ENCODE data around the gene AMD1. TPM values are rescaled to one million over a fixed set of nuclear protein-coding genes. Genes with fewer than 3 reads are reported as not detected.

The AMD1 gene
- total RNA-seq, 1 donor from 2014 or later, result 170 TPM

DNA sequence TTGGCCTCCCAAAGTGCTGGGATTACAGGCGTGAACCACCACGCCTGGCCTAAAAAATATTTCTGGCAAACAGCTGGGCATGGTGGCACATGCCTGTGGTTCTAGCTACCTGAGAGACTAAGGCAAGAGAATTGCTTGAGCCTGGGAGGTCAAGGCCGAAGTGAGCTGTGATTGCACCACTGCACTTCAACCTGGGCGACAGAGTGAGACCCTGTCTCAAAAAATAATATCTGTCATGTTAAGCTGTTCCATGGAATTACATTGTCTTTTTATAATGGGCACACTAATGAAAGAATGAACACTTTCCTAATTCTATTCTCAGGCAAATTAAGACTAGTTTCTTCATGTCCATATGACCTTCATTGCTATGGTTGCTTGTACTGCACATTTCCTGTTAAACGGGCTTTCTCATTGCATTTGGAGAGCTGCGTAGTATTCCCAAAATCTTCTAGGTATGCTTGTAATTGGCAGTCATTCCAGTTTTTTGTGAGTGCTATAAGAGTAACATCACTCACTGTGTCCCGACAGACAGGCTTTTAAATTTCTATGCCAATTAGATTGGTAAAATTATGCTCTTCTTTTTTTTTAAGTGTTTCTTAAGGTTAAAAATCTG, 12.1 kb downstream of the AMD1 start:
- no peak overlapping the region for H3K4me3 ChIP-seq (ENCODE audit: low read depth, low read length)
- FAIRE-seq (no peak), DNase-seq (ENCODE audit: low read depth) (no peak)
- H3K36me3 ChIP-seq (ENCODE audit: control insufficient read depth, insufficient read depth, low read length), result peaks cover 6% of the 10 kb centered on the region
- H3K27me3 ChIP-seq (ENCODE audit: control insufficient read depth, insufficient read depth, low read length), result no peaks in the 10 kb centered on the region
- TF ChIP-seq, protein P1, sequence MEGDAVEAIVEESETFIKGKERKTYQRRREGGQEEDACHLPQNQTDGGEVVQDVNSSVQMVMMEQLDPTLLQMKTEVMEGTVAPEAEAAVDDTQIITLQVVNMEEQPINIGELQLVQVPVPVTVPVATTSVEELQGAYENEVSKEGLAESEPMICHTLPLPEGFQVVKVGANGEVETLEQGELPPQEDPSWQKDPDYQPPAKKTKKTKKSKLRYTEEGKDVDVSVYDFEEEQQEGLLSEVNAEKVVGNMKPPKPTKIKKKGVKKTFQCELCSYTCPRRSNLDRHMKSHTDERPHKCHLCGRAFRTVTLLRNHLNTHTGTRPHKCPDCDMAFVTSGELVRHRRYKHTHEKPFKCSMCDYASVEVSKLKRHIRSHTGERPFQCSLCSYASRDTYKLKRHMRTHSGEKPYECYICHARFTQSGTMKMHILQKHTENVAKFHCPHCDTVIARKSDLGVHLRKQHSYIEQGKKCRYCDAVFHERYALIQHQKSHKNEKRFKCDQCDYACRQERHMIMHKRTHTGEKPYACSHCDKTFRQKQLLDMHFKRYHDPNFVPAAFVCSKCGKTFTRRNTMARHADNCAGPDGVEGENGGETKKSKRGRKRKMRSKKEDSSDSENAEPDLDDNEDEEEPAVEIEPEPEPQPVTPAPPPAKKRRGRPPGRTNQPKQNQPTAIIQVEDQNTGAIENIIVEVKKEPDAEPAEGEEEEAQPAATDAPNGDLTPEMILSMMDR (IDR thresholded peaks at IDR 0.05; ENCODE audit: insufficient read depth, low read length, severe bottlenecking), result no peak

DNA sequence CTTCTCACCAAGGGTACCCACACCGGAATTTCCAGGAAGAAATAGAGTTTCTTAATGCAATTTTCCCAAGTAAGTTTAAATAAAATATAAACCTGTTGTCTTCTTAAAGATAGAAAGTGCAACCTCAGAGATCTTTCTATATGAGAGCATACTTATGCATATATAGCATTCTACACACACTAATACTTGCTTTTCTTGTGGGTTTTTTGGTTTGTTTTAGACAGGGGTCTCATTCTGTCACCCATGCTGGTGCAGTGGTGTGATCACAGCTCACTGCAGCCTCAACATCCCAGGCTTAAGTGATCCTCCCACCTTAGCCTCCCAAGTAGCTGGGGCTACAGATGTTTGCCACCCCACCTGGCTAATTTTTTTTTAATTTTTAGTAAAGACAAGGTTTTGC, 15.7 kb downstream of the AMD1 start:
- Histone ChIP-seq H3K36me3 (ENCODE audit: control insufficient read depth, insufficient read depth, low read length) (peaks cover 15% of the 10 kb centered on the region), H3K27me3 (ENCODE audit: control insufficient read depth, insufficient read depth, low read length) (no peaks in the 10 kb centered on the region), H3K4me3 (ENCODE audit: low read depth, low read length) (no peak overlapping the region)
- DNase-seq (ENCODE audit: low read depth), result no peak
- TF ChIP-seq, protein P1 (IDR thresholded peaks at IDR 0.05; ENCODE audit: insufficient read depth, low read length, severe bottlenecking), result no peak
- no peak for FAIRE-seq

DNA sequence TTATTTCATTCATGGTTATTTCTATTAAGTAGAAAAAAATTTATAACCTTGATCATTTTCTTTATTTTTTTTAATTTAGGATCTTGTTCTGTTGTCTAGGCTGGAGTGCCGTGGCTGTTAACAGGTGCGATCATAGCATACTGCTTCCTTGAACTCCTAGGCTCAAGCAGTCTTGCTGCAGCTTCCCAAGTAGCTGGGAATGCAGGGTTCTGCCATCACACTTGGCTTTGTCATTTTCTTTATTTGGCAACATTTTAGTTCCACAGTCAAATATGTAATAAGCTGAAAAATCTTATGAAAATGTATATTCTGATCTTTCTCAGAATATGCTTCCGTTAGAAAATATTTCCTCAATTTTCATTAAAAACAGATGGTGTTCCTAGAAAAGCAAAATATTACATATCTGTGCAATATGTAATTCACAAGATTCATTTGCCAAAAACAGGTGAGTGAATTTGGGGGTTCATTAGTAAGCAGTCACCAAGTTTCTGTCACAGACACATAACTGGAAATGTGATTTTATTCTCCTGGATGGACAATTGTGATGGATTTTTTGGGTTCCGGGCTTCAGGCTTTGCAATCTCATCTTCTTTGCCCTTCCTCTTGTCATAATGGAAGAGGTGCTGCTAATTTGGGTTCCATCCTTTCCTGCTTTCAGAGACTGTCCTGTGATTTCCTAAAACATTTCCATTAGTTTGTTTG, 21.5 kb downstream of the AMD1 start:
- no peak for FAIRE-seq
- DNase-seq (ENCODE audit: low read depth), result no peak
- Histone ChIP-seq H3K4me3 (ENCODE audit: low read depth, low read length) (no peak overlapping the region), H3K36me3 (ENCODE audit: control insufficient read depth, insufficient read depth, low read length) (peaks cover 14% of the 10 kb centered on the region), H3K27me3 (ENCODE audit: control insufficient read depth, insufficient read depth, low read length) (no peaks in the 10 kb centered on the region)
- TF ChIP-seq, protein P1 (IDR thresholded peaks at IDR 0.05; ENCODE audit: insufficient read depth, low read length, severe bottlenecking), result no peak

DNA sequence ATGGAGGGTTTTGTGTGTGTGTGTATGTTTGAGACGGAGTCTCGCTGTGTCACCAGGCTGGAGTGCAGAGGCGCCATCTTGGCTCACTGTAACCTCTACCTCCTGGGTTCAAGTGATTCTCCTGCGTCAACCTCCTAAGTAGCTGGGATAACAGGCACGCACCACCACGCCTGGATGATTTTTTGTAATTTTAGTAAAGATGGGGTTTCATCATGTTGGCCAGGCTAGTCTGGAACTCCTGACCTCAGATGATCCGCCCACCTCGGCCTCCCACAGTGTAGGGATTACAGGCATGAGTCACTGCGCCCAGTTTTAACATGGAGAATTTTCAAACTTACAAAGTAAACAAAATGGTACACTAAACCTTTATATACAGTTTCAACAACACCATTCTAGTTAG, 22.8 kb downstream of the AMD1 start:
- peaks cover 8% of the 10 kb centered on the region for H3K36me3 ChIP-seq (ENCODE audit: control insufficient read depth, insufficient read depth, low read length)
- no peaks in the 10 kb centered on the region for H3K27me3 ChIP-seq (ENCODE audit: control insufficient read depth, insufficient read depth, low read length)
- H3K4me3 ChIP-seq (ENCODE audit: low read depth, low read length), result no peak overlapping the region
- DNase-seq (ENCODE audit: low read depth), result no peak
- TF ChIP-seq, protein P1 (IDR thresholded peaks at IDR 0.05; ENCODE audit: insufficient read depth, low read length, severe bottlenecking), result no peak
- no peak for FAIRE-seq

DNA sequence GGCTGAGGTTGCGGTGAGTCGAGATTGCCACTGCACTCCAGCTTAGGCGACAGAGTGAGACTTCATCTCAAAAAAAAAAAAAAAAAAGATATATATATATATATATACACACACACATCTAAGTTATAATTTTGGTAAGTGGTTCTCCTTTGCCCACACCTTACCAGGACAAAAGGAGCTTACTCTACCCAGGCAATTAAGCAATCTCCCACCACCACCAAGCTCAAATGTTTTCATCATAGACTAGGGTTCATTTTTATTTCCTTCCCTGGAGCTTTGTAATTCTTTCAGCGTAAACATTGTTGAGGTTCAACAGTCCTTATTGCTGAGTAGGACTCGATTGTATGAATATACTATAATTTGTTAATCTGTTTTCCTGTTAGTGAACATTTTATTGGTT, 23.5 kb downstream of the AMD1 start:
- peaks cover 4% of the 10 kb centered on the region for H3K36me3 ChIP-seq (ENCODE audit: control insufficient read depth, insufficient read depth, low read length)
- TF ChIP-seq, protein P1 (IDR thresholded peaks at IDR 0.05; ENCODE audit: insufficient read depth, low read length, severe bottlenecking), result no peak

More for the DNA sequence above, 23.5 kb downstream of the AMD1 start:
- DNase-seq (ENCODE audit: low read depth) (no peak), FAIRE-seq (no peak)
- no peaks in the 10 kb centered on the region for H3K27me3 ChIP-seq (ENCODE audit: control insufficient read depth, insufficient read depth, low read length)
- H3K4me3 ChIP-seq (ENCODE audit: low read depth, low read length), result no peak overlapping the region

Measured in bronchial epithelial cell (primary cell).